Measurements from ENCODE around the gene ADORA1.

ADORA1 gene

DNA sequence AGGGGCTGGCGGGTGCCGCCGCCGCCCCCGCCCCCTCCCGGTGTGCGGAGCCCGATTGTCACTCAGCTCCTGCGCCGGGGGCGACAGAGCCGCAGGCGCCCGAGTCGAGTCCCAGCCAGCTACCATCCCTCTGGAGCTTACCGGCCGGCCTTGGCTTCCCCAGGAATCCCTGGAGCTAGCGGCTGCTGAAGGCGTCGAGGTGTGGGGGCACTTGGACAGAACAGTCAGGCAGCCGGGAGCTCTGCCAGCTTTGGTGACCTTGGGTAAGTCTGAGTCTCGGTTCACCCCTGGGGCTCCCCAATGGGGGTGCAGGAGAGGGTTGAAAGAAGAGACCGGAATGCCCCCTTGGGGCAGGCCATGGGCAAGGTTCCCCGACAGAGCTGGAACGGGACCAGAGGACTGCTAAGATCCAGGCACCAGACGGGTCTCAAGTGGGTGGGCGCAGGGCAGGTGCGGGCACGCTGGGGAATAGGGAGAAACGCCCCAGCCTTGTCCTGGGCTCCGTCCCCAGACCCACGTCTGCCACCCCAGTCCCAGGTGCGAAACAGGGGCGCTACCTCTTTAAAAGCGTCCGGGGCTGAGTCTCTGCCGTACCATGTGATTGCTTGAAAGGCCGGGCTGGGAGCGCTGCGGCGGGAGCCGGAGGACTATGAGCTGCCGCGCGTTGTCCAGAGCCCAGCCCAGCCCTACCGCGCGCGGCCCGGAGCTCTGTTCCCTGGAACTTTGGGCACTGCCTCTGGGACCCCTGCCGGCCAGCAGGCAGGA is at the start of gene ADORA1:
Gene ADORA1, plus strand, starts transcription at position 61 of the 765 bp plus-strand sequence. CDS start 1,116 bp downstream, outside the sequence.
- DNase-seq: peak; percentile 37

GRCh38 chr1:203077956-203078355 is 49.6 kb upstream of the ADORA1 start:
- DNase-seq: no peak

GRCh38 chr1:203078478-203078877 is 49.0 kb upstream of the ADORA1 start:
- no peak for DNase-seq

- DNase-seq: no peak
Measured at GRCh38 chr1:203080456-203080855, 47.1 kb upstream of the ADORA1 start.

DNA sequence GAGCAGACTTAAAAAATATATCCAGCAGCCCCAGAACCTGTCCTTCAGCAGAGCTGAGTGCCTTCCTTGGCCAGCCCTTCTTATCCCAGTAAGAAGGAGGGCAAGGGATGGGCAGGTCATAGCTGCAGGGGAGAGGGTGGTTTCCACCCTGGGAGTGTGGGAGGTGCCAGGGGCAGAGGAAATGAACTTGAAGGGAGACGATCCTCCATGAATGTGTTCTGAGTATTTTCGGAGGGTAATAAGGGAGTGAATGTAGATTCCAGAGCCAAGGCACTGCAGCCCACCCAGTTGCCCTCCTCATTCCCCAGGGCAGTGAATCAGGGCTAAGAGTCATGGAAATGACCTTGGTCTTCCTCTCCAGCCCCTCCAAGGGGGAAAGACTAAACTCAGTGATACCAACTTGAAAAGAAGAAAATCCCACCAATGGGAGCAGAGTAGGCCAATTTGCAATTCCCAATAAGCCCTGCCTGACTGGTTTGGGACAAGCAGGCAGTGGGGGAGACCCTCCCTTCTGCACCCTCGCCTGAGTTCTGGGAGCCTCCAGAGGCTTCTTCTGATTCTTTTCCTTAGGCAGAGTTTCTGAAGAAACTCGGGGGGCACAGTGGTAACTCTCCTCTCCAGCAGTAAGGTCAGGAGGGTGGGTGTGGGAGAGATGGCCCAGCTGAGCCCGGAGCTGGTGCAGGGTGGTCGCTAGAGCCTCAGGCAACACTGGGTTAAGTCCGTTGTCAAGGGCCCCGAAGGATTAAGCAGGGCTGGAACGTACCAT is 45.9 kb upstream of the ADORA1 start:
- no peak for DNase-seq

DNA sequence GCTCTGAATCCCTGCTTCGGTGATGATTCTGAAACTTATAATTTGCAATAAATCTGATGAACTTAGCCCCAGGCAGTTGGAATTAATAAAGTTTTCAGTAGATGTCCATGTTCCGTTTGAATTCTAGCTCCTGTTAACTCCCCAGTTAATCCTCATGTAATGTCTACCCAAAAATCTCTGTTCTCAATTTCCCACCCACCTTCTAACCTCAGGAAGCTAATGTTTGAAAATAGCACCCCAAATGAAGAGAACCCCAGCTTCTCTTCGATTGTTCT is 45.4 kb upstream of the ADORA1 start:
- DNase-seq: no peak

GRCh38 chr1:203082571-203083462 is 44.7 kb upstream of the ADORA1 start:
- DNase-seq: no peak

GRCh38 chr1:203083463-203083921 is 44.0 kb upstream of the ADORA1 start:
- no peak for DNase-seq

- no peak for DNase-seq
Measured at GRCh38 chr1:203084588-203085527, 42.7 kb upstream of the ADORA1 start.

GRCh38 chr1:203085528-203086406 is 41.8 kb upstream of the ADORA1 start, which contains the start of gene MYOG:
Gene MYOG, minus strand, starts transcription at chr1:203086012. Its CDS starts 51 bp downstream, at chr1:203085961.
- peak; percentile 44 for DNase-seq

- DNase-seq: no peak
Measured at GRCh38 chr1:203086992-203087763, 40.3 kb upstream of the ADORA1 start.

DNA sequence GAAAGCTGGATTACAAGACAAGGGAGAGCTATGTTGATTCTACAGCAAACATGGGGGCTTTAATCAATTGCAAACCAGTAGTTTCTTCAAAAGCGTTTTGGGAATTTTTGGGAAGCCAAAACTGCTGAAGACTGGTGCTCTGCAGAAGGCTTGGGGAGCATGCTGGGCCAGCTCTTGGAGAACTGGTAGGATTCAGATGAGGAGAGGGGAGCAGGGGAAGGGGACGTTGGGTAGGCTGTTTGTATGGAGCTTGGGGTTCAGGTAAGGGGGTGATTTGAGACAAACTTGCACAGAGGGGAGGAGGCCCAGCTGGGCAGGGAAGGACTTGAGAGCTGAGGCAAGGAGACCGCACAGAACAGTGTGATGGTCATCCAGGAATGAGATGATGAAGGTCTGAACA is 39.1 kb upstream of the ADORA1 start:
- DNase-seq: no peak

GRCh38 chr1:203089001-203089650 is 38.4 kb upstream of the ADORA1 start:
- no peak for DNase-seq

DNA sequence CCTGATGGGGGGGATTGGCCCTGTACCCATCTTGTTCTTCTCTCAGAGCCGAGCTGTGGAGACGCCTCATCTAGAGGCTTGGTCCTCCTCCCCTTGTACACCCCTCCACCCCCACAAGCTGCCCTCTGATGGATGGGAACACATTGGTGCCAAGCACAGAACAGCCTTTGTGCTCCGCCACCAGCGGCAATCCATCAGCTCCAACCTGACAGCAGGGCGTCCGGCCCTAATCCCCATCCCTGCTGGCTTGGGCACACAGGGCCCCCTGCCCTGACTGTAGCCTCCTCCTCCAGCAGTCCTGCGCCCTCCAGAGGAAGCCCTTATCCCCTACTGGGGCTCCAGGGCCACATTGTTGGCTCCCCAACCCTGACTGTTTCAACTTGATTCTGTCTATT is 37.9 kb upstream of the ADORA1 start:
- DNase-seq: no peak

DNA sequence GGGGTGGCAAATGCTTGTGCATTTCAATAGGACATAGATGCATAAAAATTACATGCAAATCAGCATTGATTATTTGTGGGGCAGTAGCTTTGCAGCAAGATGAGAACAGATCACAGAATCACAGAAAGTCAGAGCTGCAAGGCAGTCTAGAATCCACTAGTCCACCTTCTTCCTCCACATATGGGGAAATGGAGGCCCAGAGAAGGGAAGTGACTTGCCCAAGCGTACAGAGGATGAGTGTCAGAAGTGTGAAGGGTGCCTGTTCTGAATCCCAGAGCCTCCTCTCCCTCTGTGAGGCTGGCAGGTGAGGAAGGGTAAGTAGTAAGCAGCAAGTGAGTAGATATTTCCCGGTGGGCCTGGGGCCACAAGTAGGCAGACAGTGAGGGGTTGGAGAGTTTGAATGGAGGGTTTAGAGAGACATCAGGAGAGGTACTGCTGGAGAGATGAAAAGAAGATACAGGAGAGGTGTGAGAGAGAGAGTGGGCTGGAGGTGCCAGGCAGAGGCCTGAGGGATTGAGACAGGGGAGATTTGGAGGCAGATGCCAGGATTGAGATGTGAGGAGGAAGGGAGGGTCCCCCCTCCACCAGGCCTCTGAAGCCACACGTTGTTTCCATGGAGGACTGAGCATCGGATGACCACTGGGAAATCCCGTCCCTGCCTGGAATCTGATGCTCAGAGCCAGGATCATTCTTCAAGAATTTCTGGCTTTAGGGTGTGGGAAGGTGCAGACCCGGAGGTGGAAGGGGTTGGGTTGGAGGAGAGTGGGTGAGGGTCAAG is 36.9 kb upstream of the ADORA1 start:
- no peak for DNase-seq

DNA sequence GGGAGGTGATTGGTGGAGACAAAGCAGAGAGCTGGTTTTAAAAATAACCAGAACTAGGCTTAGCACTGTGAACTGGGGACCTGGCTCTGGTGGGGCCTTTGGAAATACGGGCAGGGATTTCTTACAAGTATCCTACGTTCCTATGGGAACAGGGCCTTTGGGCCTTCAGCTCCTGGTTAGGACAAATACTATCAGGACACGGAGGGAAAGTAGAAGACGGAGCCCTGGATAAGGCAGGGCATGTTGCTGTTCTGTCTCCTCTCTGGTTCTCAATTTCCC is 36.4 kb upstream of the ADORA1 start:
- DNase-seq: no peak

DNA sequence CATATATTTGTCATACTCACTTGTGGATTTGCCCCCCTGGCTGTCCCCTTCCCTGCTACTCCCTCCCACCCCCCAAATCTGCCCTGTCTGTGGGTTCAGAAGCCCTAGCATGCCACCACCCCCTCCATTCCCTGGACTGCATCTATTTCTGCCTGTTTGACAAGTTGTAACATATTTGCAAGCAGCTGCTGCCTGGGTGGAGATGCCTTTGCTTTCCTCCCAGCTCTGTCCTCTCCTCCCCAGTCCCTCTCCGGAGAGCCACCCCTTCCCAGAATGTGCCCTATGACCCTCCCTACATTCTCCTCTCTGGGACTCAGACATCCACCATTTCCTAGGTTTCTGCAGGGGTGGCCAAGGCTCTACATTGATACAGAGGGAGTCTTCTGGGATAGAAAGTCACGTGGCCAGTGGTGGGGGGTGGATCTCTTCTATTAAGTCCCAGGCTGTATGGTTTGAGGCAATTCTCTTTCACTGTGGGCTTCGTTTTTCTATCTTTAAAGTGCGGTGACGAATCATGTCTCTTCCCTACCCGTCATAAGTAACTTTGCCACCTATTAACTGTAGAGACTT is 35.7 kb upstream of the ADORA1 start:
- DNase-seq: no peak

DNA sequence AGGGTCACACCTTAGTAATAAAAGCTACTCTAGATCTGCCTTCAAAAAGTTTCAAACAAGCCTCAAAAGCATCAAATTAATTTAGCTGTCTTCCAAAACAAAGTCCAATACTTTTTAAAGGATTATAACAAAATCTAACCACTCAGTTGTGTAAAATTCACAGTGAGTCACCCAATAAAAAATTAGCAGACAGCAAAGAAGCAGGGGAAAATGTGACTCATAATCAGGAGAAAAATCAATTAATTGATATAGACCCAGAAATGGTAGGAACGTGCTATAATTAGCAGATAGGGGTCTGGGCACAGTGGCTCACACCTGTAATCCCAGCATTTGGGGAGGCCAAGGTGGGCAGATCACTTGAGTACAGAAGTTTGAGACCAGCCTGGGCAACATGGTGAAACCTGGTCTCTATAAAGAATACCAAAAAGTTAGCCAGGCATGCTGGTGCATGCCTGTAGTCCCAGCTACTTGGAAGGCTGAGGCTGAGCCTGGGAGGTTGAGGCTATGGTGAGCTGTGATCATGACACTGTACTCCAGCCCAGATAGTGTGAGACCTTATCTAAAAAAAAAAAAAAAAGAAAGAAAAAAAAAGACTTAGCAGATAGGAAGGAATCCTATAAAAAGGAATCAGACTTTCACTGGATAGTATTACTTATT is 33.6 kb upstream of the ADORA1 start:
- DNase-seq: no peak

Data from NCI-H1694 (cell line).